DOHH2 (cell line): ENCODE measurements around the gene PLCB4.

ENCODE experiments used
- H3F3A ChIP-seq: fragments of 200-600 bp; sonication (generic), shearing (Covaris generic); 2 replicates; pipeline ENCODE4 v1.6.0; 2016; ENCODE audit warnings: antibody characterized with exemption, mild to moderate bottlenecking; ENCODE audit not compliant: control insufficient read depth, insufficient read depth
- H3K27ac ChIP-seq: fragments of 200-600 bp; sonication (generic); 2 replicates; pipeline ENCODE4 v1.5.1; 2014; ENCODE audit warnings: low read depth, mild to moderate bottlenecking, low read length, moderate library complexity
- H3K27me3 ChIP-seq: fragments of 200-600 bp; sonication (generic); 2 replicates; pipeline ENCODE4 v1.6.1; 2014; ENCODE audit warnings: mild to moderate bottlenecking, low read length, mixed read lengths; ENCODE audit not compliant: control insufficient read depth
- H3K36me3 ChIP-seq: fragments of 200-600 bp; sonication (generic); 2 replicates; pipeline ENCODE4 v1.6.1; 2014; ENCODE audit warnings: mild to moderate bottlenecking, low read length, moderate library complexity, mixed read lengths; ENCODE audit not compliant: control insufficient read depth
- H3K4me1 ChIP-seq: fragments of 200-600 bp; sonication (generic); 2 replicates; pipeline ENCODE4 v1.6.1; 2014; ENCODE audit warnings: mild to moderate bottlenecking, low read length, mixed read lengths; ENCODE audit not compliant: control insufficient read depth
- H3K4me2 ChIP-seq: fragments of 200-600 bp; sonication (generic); 2 replicates; pipeline ENCODE4 v1.6.0; 2014; ENCODE audit warnings: mild to moderate bottlenecking, low read length, moderate library complexity
- H3K4me3 ChIP-seq: fragments of 200-600 bp; sonication (generic); 2 replicates; pipeline ENCODE4 v1.5.1; 2014; ENCODE audit warnings: mild to moderate bottlenecking, low read length, mixed read lengths
- H3K79me2 ChIP-seq: fragments of 200-600 bp; sonication (generic); 2 replicates; pipeline ENCODE4 v1.6.1; 2014; ENCODE audit warnings: mild to moderate bottlenecking, low read length, mixed read lengths; ENCODE audit not compliant: control insufficient read depth
- H3K9me2 ChIP-seq: fragments of 200-600 bp; sonication (generic); replicated peaks from 2 replicates; pipeline ENCODE4 v1.6.1; 2014; ENCODE audit warnings: mild to moderate bottlenecking, low read length, mixed read lengths; ENCODE audit not compliant: control insufficient read depth
- H3K9me3 ChIP-seq: fragments of 200-600 bp; sonication (generic); 2 replicates; pipeline ENCODE4 v1.6.1; 2014; ENCODE audit warnings: antibody characterized with exemption, low read length, mixed read lengths; ENCODE audit not compliant: control insufficient read depth, insufficient read depth
- H4K20me1 ChIP-seq: fragments of 200-600 bp; sonication (generic); 2 replicates; pipeline ENCODE4 v1.6.0; 2014; ENCODE audit warnings: low read depth, mild to moderate bottlenecking, antibody characterized with exemption, low read length, moderate library complexity; ENCODE audit not compliant: control insufficient read depth, insufficient read depth
- CTCF ChIP-seq: fragments of 200-600 bp; sonication (generic); IDR thresholded peaks from one replicate; pipeline ENCODE4 v1.5.1; 2014; ENCODE audit warnings: antibody characterized with exemption, mild to moderate bottlenecking, low read depth, low read length; ENCODE audit not compliant: poor library complexity, severe bottlenecking
- EZH2phosphoT487 ChIP-seq: fragments of 200-600 bp; sonication (generic); IDR thresholded peaks from 2 replicates; pipeline ENCODE4 v1.6.1; 2017; ENCODE audit warnings: borderline replicate concordance, mild to moderate bottlenecking, antibody characterized with exemption, low read length, moderate library complexity, mixed read lengths

PLCB4 gene

GRCh38 chr20:9088556-9088955, 19.7 kb downstream of the PLCB4 start:
- H3K79me2 ChIP-seq, result no peaks in the 10 kb centered on the region
- H3F3A ChIP-seq, result no peaks in the 10 kb centered on the region
- H3K27ac ChIP-seq, result no peak overlapping the region
- no peaks in the 10 kb centered on the region for H3K36me3 ChIP-seq
- H3K9me2 ChIP-seq, result no peaks in the 10 kb centered on the region
- TF ChIP-seq EZH2phosphoT487 (no peak), CTCF (no peak)
- no peaks in the 10 kb centered on the region for H3K9me3 ChIP-seq
- no peaks in the 10 kb centered on the region for H3K4me1 ChIP-seq
- H4K20me1 ChIP-seq, result no peaks in the 10 kb centered on the region
- H3K27me3 ChIP-seq, result no peaks in the 10 kb centered on the region
- no peak overlapping the region for H3K4me2 ChIP-seq
- H3K4me3 ChIP-seq, result no peak overlapping the region

- no peaks in the 10 kb centered on the region for H3K9me2 ChIP-seq
- H3K27me3 ChIP-seq, result no peaks in the 10 kb centered on the region
- no peak overlapping the region for H3K4me2 ChIP-seq
- no peak overlapping the region for H3K27ac ChIP-seq
- no peak overlapping the region for H3K4me3 ChIP-seq
- no peaks in the 10 kb centered on the region for H3K36me3 ChIP-seq
- no peaks in the 10 kb centered on the region for H3F3A ChIP-seq
- no peaks in the 10 kb centered on the region for H3K4me1 ChIP-seq
- H3K9me3 ChIP-seq, result no peaks in the 10 kb centered on the region
- H4K20me1 ChIP-seq, result no peaks in the 10 kb centered on the region
- TF ChIP-seq EZH2phosphoT487 (no peak), CTCF (no peak)
- no peaks in the 10 kb centered on the region for H3K79me2 ChIP-seq
These were observed 23.2 kb downstream of the PLCB4 start for GRCh38 chr20:9092113-9092512.

- Histone ChIP-seq H3K27ac (no peak overlapping the region), H3K4me1 (no peaks in the 10 kb centered on the region), H3K9me2 (no peaks in the 10 kb centered on the region), H3K9me3 (no peaks in the 10 kb centered on the region), H3K79me2 (no peaks in the 10 kb centered on the region), H3K4me3 (no peak overlapping the region), H3K4me2 (no peak overlapping the region), H4K20me1 (no peaks in the 10 kb centered on the region), H3K27me3 (no peaks in the 10 kb centered on the region), H3F3A (no peaks in the 10 kb centered on the region), H3K36me3 (no peaks in the 10 kb centered on the region)
- no peak for TF ChIP-seq EZH2phosphoT487
- no peak for TF ChIP-seq CTCF
These were observed 23.8 kb downstream of the PLCB4 start for GRCh38 chr20:9092655-9093054.
